Endothelial cell (in vitro differentiated cells): ENCODE measurements around the gene FNBP1. TPM values are rescaled to one million over a fixed set of nuclear protein-coding genes. Genes with fewer than 3 reads are reported as not detected.
"Not testable (repeated sequence)": the region's sequence is repeated elsewhere in the genome, so short reads cannot be mapped to it uniquely, and the experiment has no call there.

Experiments used
- DNase-seq: peaks from one replicate; pipeline ENCODE4 v3.0.0; 2021; ENCODE audit warnings: low spot score
- H3K27ac Mint-ChIP-seq: one replicate; pipeline ENCODE4 v1.8.0; 2021; ENCODE audit warnings: mixed read lengths, inconsistent platforms; ENCODE audit not compliant: unreplicated experiment
- H3K27me3 Mint-ChIP-seq: one replicate; pipeline ENCODE4 v1.8.0; 2021; ENCODE audit warnings: mild to moderate bottlenecking, moderate library complexity, mixed read lengths, inconsistent platforms; ENCODE audit not compliant: unreplicated experiment
- H3K36me3 Mint-ChIP-seq: one replicate; pipeline ENCODE4 v1.8.0; 2021; ENCODE audit warnings: mild to moderate bottlenecking, low read depth, mixed read lengths, inconsistent platforms; ENCODE audit not compliant: unreplicated experiment
- H3K4me1 Mint-ChIP-seq: one replicate; pipeline ENCODE4 v1.8.0; 2021; ENCODE audit warnings: mild to moderate bottlenecking, mixed read lengths, inconsistent platforms; ENCODE audit not compliant: unreplicated experiment
- H3K4me3 Mint-ChIP-seq: one replicate; pipeline ENCODE4 v1.8.0; 2021; ENCODE audit warnings: mild to moderate bottlenecking, mixed read lengths, inconsistent platforms; ENCODE audit not compliant: unreplicated experiment
- H3K9me3 Mint-ChIP-seq: one replicate; pipeline ENCODE4 v1.8.0; 2021; ENCODE audit warnings: mixed read lengths, inconsistent platforms; ENCODE audit not compliant: unreplicated experiment
- CTCF ChIP-seq: fragments of 200-600 bp; sonication (generic); IDR thresholded peaks from one replicate; pipeline ENCODE4 v1.5.0; 2021; ENCODE audit warnings: antibody characterized with exemption; ENCODE audit not compliant: unreplicated experiment
- total RNA-seq: library from RNA; stranded (reverse); fragmentation: NEBNext Ultra II Directional; extraction: Animal tissue kit (Norgen Biotek cat#: 25700); gene quantifications from one replicate; pipeline ENCODE4 v1.2.1, GENCODE V29; 2021; ENCODE audit not compliant: unreplicated experiment

Gene FNBP1
- total RNA-seq, 1 donor from 2014 or later, result 119 TPM

- DNase-seq, result no peak
- Mint-ChIP-seq H3K27me3 (no peaks in the 10 kb centered on the region), H3K9me3 (no peaks in the 10 kb centered on the region), H3K4me3 (no peak overlapping the region), H3K27ac (no peak overlapping the region), H3K36me3 (peaks cover 9% of the 10 kb centered on the region), H3K4me1 (no peaks in the 10 kb centered on the region)
- no peak for TF ChIP-seq CTCF
Observed at GRCh38 chr9:130018265-130018664, 24.7 kb downstream of the FNBP1 start.

- not testable (repeated sequence) for H3K27me3 Mint-ChIP-seq, H3K4me1 Mint-ChIP-seq, DNase-seq, H3K9me3 Mint-ChIP-seq, H3K4me3 Mint-ChIP-seq, H3K36me3 Mint-ChIP-seq, H3K27ac Mint-ChIP-seq
Observed at GRCh38 chr9:130017510-130017909, 25.5 kb downstream of the FNBP1 start.

- H3K27ac Mint-ChIP-seq, result no peak overlapping the region
- no peak for DNase-seq
- no peak for TF ChIP-seq CTCF
Observed at GRCh38 chr9:130017076-130017475, 25.9 kb downstream of the FNBP1 start.

GRCh38 chr9:130015353-130016019 is 27.5 kb downstream of the FNBP1 start:
- TF ChIP-seq CTCF, result no peak
- no peaks in the 10 kb centered on the region for H3K27me3 Mint-ChIP-seq
- H3K9me3 Mint-ChIP-seq, result no peaks in the 10 kb centered on the region
- no peak overlapping the region for H3K27ac Mint-ChIP-seq
- H3K4me1 Mint-ChIP-seq, result peaks cover 2% of the 10 kb centered on the region
- H3K36me3 Mint-ChIP-seq, result peaks cover 9% of the 10 kb centered on the region
- DNase-seq, result no peak
- H3K4me3 Mint-ChIP-seq, result no peak overlapping the region

More at GRCh38 chr9:130017076-130017475, 25.9 kb downstream of the FNBP1 start:
- H3K36me3 Mint-ChIP-seq, result peaks cover 9% of the 10 kb centered on the region
- H3K9me3 Mint-ChIP-seq, result no peaks in the 10 kb centered on the region
- no peaks in the 10 kb centered on the region for H3K27me3 Mint-ChIP-seq
- no peaks in the 10 kb centered on the region for H3K4me1 Mint-ChIP-seq
- no peak overlapping the region for H3K4me3 Mint-ChIP-seq

GRCh38 chr9:130013326-130013725 is 29.7 kb downstream of the FNBP1 start:
- Mint-ChIP-seq H3K4me3 (no peak overlapping the region), H3K9me3 (no peaks in the 10 kb centered on the region), H3K27ac (no peak overlapping the region), H3K4me1 (peaks cover 2% of the 10 kb centered on the region), H3K36me3 (peaks cover 9% of the 10 kb centered on the region), H3K27me3 (no peaks in the 10 kb centered on the region)
- TF ChIP-seq CTCF, result no peak
- DNase-seq, result no peak
